ENCODE measurements around the gene ZNF536.

Gene ZNF536

DNA sequence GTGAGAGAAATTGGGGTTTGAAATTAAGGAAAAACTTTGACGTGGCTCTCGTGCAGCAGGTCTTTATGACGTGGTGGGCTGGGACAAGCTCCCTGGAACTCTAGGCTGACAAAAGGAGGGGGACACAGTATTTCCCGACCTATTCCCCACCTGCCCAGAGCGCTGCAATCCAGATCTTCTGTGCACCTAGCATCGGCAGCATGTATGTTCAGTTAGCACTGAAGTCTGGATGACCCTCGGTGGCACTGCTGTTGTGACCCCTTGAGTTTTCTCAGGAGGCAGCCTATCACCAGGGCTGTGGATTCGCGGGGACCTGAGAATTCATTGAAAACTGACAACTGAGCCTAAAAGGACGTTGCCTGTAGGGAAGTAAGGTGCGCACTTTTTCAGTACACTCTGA is 9.1 kb upstream of the ZNF536 start:
- no peak for DNase-seq (ENCODE audit: low read depth in 2 of 2)

DNA sequence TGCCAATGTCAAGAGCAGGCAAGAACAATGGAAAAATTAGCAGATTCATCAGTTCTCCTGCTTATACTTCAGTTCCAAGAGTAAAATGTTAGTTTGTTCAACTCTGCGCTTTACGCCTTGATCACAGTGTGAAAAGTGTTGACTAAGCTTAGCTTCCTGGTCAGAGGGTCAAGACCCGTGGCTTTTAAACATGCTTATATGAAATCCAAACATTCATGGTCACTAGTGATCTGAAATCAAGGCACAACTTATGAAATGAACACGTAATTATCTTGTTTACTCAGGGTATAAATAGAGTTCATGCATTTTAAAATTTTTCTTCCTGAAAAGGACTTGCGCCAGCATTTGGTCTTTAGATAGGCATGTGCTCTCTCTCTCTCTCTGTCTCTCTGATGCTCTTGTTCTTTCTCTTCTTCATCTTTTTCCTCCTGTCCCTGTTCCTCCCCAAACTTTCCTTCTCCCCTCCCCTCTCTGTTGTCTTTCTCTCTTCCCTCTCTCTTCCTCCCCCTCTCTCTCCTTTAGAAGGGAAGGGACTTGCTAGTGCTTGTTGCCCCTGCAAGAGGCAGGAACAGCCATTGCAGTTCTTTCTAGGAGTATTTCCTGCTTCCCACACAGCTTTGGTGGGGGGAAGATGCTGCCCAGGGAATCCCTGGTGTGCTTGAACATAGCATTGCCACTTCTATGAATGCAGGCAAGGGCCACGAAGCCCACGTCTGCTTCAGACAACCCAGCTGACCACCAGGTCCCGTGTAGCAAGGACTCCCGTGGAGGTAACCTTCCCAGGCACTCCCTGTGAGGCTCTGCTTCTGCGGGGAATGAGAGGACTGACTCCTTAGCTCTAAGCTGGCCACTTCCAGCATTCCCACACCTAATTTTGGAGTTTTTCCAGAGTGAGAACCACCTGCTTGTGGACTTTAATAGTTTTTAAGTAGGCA is 7.1 kb upstream of the ZNF536 start:
- no peak for DNase-seq (ENCODE audit: low read depth in 2 of 2)

DNA sequence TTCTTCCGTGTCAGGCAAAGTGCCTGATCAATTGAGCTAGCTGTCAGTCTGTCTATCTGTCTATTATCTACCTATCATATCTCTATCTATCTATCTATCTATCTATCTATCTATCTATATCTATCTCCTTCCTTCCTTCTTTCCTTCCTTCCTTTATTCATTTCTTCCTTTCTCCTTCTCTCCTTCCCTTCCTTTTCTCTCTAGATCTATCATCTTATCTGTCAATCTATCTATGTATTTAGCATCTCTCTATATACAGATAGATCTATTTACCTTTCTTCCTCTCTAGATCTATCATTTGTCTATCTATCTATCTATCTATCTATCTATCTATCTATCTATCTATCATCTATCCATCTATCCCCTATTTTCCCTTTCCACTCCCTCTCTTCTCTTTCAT is 5.9 kb upstream of the ZNF536 start:
- DNase-seq (ENCODE audit: low read depth in 2 of 2): no peak

DNA sequence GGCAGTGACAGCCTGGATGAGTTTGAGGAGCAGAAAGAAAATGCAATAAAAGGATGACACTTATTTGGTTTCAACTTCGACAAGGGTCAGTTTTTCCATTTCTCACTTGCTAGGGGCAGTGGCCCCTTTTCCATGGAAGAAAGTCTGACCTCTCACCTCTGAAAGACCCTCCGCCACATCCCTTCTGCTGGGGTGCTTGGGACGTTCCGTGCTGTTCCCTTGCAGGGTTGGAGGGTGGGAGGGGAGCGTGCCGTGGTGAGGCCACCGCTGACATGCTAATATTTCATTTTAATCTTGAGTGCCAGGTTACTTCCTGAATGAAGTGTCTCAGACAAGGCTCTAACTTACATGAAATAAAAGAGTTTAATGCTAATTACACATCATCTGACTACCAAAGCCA is 5.2 kb upstream of the ZNF536 start:
- DNase-seq (ENCODE audit: low read depth in 2 of 2): no peak

DNA sequence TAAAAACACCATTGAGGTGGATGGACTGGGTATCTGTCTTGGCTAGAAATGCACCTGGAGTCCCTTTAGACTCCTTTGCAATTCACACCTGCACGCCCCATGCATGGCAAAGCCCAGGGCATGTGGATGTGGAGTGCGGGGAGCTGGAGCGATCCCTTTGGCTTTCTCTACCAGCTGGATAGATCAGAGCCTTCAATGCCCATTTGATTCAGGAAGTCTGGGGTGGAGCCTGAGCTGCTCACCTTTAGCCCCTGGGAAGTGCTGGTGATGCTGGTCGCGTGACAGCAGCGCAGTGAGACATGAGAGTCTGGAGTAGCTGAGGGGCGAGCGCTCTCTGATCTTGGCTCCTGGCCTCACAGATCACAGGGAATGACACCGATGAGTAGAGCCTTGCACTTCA is 4.8 kb upstream of the ZNF536 start:
- no peak for DNase-seq (ENCODE audit: low read depth in 2 of 2)

DNA sequence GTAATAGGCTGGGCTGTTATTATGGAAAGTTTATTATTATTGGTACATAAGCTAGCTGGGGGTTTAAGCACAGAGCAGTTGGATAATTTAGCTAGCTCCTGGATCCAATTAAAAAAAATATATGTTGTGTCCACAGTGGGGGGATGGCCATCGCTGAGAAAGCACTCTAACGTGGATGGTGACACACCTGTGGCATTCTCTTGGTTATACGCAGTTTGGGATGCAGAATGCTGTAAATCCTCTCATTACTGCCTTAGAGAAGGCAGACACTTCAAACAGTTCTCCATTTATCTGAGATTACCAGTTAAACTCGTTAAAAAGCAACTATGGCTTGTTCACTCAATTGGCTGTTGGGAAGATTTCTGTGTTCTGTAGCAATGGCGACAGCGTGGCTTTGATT is 2.4 kb upstream of the ZNF536 start:
- DNase-seq (ENCODE audit: low read depth in 2 of 2): no peak

DNA sequence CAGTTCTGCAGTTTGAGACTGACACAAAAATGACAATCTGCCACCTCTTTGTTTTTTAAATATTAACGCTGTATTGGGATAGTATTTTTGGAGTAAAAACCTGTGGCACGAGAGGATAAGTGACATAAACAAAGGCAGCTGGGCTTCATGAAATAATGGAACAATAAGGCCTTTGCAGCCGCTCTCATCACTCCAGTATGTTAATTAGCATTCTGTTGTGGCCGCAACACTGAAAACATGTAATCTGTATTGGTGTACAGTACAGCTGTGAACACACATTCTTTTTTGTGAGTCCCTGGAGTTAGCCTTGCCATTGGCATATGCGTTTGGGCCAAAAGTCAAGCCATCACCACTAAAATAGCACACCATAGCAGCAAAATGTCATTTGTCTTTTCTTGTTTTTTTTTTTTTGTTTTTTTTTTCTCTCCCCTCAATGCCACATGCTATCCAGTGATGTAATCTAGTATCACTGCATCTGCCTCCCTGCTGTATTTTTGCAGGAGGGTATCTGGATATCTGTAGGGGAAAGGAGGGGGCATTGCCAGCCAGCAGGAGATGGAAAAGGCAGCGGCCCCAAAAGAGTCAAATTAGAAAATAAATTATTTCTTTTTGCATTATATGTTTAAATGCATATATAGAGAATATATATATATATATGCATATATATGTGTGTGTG is 885 bp upstream of the ZNF536 start:
- DNase-seq (ENCODE audit: low read depth in 2 of 2): no peak

DNA sequence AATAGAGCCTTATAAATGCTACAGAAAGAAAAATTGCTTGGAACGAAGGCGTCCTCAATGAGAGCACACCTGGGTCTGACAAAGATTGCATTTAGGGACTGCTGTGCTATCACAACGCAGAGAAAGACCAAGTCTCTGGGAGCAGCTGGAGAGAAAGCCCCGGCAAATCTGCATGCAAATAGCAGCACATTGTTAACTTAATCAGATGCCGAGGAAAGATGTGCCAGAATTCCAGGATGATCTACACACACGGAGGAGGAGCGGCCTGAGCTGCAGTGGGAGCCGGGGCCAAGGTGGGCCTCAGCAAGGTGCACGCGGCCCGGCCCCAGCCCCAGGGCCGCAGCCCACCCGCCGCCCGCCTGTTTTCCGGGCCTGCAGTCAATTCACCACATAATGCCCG is 1.4 kb downstream of the ZNF536 start:
- no peak for DNase-seq (ENCODE audit: low read depth in 2 of 2)

DNA sequence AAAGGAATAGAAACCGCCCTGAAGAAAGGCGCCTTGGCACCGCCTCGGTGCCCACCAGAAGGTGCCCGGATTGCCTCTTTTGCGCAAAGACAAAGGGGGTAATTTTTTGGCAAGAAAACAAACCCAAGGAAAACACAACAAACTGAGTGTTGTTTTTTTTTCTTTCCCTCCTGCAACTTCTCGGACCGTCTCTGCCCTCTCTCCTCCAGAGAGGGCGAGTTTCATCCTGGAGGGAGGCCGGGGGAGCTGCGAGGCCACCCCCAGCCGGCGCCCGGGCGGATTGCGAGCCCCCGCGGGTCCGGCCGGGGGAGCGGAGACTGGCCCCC is 2.3 kb downstream of the ZNF536 start:
- DNase-seq (ENCODE audit: low read depth in 2 of 2): no peak

DNA sequence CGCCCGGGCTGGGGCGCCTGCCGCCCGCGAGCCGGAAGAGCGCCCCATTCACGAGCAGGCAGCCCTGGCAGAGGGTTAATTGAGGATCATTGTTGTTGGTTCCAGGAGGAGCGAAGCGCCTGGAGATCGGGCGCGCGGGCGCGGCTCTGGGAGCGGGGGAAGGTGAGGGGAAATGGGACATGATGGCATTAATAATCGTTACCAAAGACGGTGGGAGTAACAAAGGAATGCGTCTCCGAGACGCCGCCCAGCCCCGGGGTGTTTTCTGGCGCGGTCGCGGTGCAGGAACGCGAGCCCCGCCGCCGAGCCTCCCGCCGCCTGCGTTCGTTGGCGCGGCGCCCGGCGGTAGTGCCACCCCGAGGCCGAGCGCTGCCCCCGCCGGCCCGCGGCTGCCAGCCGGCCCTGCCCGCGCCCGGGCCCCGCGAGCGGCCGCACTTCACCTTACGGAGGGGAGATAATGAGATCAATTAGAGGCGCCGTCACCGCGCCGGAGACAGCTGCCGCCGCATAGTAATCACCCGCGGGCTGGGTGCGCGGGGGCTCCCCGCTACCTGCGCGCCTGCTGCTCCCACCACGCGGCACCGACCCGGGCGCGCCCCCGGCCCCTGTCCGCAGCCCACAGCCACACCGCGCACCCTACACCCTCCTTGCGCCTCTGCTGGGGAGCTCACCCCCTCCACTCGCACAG is 2.8 kb downstream of the ZNF536 start:
- DNase-seq (ENCODE audit: low read depth in 2 of 2): no peak

DNA sequence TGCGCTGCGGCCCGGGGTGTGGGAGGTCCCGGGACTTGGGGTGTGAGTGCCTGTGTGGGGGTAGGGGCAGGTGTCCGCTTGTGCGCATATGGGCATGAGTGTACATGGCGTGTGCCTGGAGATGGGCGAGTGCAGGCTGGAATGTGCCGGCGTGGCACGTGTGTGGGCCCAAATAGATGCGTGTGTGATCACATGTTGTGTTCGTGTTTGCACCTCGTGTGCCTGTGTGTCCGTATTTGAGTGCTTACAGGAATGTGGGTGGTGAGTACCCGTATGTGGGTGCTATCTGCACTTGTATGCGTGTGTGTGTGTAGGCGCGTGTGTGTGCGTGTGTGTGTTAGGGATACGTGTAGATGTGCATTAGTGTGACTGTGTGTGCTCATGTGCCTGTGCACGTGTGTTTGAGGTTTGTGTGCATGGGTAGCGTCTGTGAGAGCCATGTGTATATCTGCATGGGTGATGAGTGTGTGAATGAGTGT is 3.4 kb downstream of the ZNF536 start:
- DNase-seq (ENCODE audit: low read depth in 2 of 2): no peak

DNA sequence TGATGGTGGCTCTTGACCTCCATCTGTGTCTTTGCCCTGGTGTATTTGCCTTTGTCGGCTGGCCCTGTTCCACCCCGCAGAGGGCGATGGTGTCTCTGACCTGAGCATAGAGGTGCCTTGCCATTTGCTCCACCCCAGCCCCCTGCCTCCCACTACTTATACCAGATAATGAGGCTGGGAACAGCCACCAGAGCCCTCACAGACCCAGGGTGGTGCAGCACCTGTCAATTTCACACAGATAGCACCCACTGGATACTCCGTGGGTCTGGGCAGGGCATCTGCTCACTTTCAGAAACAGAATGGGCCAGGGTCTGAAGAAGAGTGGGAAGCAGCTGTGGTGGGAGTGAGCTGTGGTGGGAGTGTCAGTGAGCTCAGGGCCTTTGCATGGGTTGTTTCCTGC is 4.1 kb downstream of the ZNF536 start:
- no peak for DNase-seq (ENCODE audit: low read depth in 2 of 2)

DNA sequence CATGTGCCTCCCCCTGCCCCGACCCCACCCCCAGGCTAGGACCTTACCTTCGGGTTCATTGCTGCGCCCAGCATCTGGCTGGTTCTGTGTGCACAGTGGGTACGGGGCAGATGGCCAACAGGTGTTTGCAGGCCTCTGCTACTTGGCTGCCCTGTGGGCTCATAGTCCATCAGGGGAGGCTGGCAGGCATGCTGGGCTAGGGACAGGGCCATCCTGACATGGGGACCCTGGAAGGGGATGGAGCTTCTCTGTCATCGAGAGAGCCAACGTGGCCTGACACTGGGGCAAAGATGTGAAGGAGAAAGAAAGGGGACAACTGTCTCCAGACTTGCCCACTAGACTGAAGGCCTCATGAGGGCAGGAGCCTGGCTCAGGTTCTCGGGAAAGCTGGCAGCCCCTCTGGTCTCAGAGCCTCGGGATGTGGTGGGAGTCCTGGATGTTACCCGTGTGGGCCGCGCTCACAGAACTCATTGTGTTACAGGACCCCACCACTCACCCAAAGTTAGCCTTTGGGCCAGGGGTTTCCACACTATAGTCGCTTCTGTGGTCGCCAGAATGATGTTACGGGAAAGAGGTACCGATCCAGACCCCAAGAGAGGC is 4.7 kb downstream of the ZNF536 start:
- DNase-seq (ENCODE audit: low read depth in 2 of 2): no peak

DNA sequence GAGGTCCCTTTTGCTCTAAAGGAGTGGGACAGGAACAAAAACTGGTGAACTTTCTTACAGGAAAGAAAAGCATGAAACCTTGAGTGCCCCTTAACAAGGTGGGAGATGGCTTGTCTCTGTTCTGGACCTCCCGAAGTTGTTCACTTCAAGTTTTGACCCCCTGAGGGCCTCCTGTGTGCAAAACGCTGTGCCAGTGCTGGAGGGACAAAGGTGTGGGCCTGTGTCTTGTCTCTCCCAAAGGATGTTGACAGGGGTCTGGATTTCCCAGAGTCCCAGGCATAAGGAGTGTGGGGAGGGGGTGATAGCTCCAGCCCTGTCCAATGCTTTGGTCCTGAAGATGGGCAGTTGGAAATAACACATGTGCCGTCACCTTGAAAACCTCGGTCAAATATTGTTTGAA is 6.5 kb downstream of the ZNF536 start:
- no peak for DNase-seq (ENCODE audit: low read depth in 2 of 2)

DNA sequence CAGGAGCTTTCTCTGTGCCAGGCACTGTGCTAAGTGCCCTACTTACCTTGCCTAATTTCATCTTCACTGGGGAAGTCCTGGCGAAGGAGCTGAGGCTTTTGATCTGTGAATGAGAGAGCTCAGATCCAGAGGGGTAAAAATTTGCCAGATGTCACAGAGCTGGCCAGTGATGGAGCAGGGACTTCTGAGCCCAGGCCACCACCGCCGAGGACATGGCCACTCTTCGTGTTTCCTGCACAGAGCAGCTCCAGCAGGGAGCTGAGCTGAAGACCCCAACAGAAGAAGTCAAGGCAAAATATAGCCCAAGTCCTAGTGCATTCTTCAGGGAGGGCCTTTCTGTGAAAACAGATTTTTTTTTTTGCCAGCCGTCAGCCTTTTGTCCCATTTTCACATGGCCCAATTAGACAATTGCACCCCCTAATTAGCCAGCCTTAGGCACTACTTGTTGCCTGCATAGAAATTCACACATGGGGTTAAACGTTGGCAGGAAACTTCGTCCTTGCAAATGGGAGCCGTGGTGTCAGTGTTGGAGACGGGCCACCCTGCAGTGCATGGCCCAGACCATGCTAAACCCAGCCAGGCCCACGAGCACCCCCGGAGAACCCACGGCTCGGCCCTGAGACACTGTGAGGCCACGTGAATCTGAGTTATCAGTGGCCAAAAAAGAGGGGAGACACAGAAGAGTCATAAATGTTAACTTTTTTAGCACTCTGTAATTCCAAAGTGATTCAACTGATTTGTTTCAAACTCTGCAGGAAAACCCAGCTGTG is 7.8 kb downstream of the ZNF536 start:
- DNase-seq (ENCODE audit: low read depth in 2 of 2): no peak

DNA sequence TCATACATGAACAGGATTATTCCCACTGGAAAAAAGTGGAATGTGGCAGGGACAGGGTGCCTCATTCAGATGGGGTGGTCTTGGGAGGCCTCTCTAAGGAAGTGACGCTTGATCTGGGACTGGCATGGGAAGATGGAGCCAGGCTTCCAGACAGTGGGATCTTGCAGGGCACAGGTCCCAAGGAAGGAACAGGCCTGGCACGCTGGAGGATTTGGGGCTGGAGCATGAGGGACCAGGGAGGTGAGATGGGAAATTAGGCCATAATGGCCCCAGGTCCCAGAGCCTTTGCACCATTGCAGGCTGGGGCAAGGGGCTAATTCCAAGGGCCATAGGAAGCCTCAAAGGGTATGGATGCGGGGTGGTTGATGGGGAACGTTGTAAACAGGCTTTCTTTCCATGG is 9.2 kb downstream of the ZNF536 start:
- DNase-seq (ENCODE audit: low read depth in 2 of 2): no peak

DNA sequence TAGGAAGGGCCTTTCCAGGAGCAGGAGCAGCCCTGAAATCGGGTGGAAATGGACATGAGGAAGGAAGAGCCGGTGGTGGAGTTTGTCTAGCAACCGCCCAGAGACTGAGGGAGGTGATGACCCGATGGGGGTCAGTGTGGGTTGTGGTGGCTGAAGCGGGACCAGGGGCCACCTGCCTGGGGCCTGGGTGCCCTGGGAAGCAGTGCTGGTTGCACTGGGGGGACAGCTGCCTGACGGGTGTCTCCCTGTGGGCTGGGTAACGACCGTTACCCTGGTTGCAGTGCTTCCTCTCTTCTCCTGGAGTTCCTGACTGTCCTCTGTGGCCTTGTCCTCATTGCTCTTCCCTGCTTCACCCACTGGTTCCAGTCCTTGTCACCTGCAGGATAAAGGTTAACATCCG is 13.0 kb downstream of the ZNF536 start:
- no peak for DNase-seq (ENCODE audit: low read depth in 2 of 2)

DNA sequence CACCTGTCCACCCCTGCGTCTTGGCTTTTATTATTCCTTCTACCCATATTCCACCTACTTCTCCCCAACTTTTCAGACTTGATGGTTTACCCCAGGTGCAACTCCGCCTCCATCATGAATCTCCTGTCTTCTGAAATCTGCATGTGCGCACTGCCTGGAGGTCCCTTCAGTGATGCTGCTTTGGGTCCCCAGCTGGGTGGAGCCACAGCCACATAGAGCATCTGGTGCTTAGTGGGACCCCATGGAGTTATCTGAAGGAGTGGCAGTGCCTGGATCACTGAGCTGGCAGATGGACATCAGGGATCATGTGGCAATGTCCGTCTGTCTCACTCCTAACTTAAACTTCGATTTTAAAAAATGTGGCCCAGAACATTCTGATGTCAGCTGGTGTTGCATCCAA is 13.5 kb downstream of the ZNF536 start:
- no peak for DNase-seq (ENCODE audit: low read depth in 2 of 2)

DNA sequence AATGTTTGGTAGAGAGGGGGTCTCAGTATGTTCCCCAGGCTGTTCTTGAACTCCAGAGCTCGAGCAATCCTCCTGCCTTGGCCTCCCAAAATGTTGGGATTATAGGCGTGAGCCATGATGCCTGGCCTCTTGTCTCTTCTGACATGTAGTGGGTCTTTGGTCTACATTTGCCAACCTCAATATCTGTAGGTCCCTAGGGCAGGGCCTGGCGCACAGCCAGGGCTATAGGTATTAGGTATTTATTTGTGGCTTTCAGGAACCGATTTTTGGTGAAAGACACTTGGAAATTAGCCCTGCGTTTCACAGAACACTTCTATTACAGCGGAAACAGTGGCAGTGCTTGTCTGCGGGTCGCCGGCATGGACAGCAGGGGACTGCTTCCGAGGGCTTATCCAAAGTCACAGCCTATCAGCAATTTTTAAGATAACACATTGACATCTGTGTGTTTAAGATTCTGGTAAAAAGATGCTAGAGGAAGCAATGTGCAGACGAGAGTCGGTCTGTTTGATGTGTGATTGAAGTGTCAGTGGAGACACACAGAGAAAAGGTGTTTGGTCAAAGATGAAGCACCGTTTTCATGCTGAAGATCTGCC is 14.5 kb downstream of the ZNF536 start:
- no peak for DNase-seq (ENCODE audit: low read depth in 2 of 2)

DNA sequence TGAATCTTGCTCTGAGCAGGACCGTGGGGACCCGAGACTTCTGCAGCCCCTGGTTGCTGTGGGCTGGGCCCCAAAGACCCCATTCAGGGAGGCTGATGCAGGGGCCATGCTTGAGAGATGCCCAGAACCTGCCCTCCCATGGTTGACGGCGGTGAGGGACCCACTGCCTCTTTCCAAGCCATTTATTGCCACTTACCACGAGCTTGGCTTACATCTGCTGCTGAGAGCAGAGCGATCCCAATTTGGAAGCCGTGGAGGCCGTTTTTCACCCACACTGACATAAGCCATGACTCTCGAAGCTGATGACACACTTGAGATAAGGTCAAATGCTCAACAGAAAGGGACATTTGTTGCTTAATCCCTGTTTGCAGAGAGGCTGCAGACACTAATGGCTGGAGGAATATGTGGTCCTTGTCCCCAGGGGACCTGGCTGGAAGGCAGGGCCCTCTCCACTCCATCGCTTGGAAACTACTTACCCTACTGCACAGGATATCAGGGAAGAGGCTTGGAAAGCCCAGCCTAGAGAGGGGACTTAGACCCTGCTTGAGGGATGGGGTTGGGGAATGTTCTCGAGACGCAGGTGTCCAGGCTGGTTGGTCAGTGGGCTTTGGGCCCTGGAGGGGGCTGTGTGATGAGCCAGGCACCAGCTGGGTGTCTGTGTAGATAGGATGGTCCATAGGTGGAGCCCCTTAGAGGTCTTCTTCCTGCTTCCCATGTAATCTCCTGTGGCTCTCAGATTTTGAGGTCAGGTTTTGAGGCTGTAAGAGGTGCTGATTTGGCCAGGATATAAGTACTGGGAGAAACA is 15.3 kb downstream of the ZNF536 start:
- no peak for DNase-seq (ENCODE audit: low read depth in 2 of 2)

Measured in activated CD8-positive, alpha-beta memory T cell treated with anti-CD3 and anti-CD28 coated beads for 4 hours (primary cell).